ENCODE measurements around the gene BTNL8.

Gene BTNL8

DNA sequence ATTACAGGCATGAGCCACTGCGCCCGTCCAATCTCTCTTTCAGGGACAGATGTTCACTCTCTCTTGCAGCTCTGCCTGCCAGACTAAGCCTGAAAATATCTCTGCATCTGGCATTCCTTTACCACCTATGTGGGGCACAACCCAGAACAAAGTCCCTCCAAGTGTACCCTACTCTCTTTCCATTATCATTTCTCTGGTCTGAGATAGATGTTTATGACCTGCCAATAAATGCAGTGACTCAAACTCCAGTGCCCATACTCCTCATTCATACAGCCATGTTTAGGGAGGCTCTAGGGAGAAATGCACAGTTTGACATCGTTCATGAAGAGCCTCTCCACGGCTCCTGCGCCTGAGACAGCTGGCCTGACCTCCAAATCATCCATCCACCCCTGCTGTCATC lies 89.6 kb downstream of the BTNL8 start, which contains the start of gene BTNL3:
TSS of gene BTNL3 (plus strand) at position 255 of the 400 bp plus-strand sequence. CDS start 183 bp downstream, outside the sequence.
- DNase-seq (ENCODE audit: low spot score), result no peak
- TF ChIP-seq, protein P1, sequence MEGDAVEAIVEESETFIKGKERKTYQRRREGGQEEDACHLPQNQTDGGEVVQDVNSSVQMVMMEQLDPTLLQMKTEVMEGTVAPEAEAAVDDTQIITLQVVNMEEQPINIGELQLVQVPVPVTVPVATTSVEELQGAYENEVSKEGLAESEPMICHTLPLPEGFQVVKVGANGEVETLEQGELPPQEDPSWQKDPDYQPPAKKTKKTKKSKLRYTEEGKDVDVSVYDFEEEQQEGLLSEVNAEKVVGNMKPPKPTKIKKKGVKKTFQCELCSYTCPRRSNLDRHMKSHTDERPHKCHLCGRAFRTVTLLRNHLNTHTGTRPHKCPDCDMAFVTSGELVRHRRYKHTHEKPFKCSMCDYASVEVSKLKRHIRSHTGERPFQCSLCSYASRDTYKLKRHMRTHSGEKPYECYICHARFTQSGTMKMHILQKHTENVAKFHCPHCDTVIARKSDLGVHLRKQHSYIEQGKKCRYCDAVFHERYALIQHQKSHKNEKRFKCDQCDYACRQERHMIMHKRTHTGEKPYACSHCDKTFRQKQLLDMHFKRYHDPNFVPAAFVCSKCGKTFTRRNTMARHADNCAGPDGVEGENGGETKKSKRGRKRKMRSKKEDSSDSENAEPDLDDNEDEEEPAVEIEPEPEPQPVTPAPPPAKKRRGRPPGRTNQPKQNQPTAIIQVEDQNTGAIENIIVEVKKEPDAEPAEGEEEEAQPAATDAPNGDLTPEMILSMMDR (IDR thresholded peaks at IDR 0.05; ENCODE audit: extremely low read depth, insufficient read depth, missing control alignments), result no peak
- in situ Hi-C loops (cut with MboI; ENCODE audit: low pct_unique_long_range_greater_than_20kb, low sequenced_read_pairs, unreplicated experiment), result no loop called here

DNA sequence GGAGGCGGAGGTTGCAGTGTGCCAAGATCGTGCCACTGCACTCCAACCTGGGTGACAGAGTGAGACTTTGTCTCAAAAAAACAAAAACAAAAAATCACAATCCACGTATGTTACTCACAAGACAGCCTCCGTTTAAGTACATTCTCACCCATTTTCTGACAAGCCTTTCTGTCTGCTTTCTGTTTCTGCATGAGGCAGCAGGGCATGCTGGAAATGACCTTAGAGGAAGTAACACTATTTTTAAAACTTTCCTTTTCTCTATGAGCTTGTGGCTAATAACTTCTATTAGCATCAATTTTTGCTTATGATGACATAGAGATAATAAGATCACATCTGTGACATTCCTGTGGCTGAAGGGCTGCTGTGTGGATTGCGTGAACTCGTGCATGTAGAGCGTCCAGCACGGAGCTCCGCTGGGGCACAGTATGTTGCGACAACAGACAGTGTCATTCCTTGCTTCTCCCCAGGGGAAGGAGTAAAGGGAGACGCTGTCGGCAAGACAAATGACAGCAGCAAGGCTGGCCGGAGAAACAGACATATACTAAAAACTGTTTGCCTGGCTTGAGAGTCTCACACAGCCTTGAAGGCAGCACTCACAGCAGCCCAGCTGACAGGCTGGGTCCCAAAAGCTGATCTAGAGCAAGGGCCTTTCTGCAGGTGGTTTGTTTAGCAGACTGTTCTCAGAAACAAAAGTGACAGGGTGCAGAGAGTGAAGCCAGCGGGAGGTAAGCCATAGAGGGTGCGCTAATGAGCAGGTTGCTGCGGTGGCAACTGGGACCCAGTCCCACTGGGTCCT lies 91.3 kb downstream of the BTNL8 start:
- TF ChIP-seq, protein P1 (IDR thresholded peaks at IDR 0.05; ENCODE audit: extremely low read depth, insufficient read depth, missing control alignments), result no peak

DNA sequence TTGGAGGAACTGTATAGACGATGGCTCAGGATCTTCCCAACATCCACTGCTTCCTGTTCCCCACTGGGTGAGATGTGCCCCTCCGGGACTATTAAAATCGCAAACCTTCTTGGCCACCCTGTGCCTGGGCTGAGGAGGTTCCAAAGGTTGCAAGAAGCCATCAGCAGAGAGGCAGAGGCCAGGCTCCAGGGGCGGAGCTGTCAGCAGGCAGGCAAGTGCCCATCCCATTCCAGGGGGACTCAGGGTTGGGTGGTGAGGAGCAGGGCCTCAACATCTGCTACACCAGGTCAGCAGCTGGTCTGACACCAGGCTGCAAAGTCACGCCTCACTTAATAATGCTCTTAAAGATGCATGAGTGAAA lies 91.9 kb downstream of the BTNL8 start:
- TF ChIP-seq, protein P1 (IDR thresholded peaks at IDR 0.05; ENCODE audit: extremely low read depth, insufficient read depth, missing control alignments), result no peak
- in situ Hi-C loops (cut with MboI; ENCODE audit: low pct_unique_long_range_greater_than_20kb, low sequenced_read_pairs, unreplicated experiment), result no loop called here
- no peak for DNase-seq (ENCODE audit: low spot score)

More for the DNA sequence above, 91.3 kb downstream of the BTNL8 start:
- in situ Hi-C loops (cut with MboI; ENCODE audit: low pct_unique_long_range_greater_than_20kb, low sequenced_read_pairs, unreplicated experiment), result no loop called here
- no peak for DNase-seq (ENCODE audit: low spot score)
